ENCODE results near the gene MAPRE3.
"Not testable (repeated sequence)": the region's sequence is repeated elsewhere in the genome, so short reads cannot be mapped to it uniquely, and the experiment has no call there.

Gene MAPRE3

GRCh38 chr2:27071990-27072830 is 101.8 kb downstream of the MAPRE3 start:
- peak; percentile 38 for DNase-seq

DNA sequence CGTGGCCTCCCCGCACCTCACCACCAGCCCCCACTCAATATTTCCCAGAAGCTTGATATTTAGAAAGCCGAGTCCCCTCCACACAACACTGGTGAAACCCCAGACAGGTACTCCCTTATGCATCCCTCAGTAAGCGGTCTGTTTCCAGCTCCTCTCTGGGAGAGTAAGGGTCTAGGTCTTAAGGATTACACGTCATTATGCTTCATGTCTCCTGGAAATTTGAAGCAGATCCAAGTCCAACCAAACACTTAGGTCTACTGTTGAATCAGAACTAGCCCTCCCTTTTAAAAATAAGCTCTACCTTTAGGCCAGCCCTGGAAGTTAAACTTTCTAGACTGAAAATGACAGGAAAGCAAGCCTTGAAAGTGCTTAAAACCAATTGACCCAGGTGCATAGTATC is 102.5 kb downstream of the MAPRE3 start:
- no peak for DNase-seq

DNA sequence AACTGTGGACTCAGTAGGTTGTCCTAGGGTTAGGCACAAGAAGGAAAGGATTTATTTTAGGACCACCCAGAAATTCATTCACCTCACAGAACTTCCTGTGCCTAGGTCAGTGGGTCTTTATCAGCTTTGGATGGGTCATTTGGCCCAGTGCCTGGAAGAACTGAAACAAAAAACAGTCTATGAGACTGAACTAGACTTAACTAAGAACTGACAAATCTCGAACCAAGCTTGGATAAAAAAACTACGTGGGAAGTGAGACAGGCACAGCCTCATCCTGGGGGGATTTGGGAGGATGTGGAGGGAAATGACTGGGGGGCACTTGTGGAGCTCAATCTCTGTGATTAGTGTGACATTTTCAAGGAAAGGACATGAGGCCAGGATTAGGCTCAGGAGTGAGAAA is 103.3 kb downstream of the MAPRE3 start:
- no peak for DNase-seq

GRCh38 chr2:27074738-27075565 is 104.5 kb downstream of the MAPRE3 start:
- DNase-seq, result peak; percentile 47

DNA sequence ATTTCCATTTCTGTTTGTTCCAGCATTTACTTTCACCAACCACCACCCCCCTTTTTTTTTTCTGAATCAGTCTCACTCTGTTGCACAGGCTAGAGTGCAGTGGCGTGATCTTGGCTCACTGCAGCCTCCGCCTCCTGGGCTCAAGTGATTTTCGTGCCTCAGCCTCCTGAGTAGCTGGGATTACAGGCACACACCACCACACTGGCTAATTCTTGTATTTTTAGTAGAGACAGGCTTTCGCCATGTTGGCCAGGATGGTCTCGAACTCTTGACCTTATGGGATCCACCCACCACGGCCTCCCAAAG is 105.1 kb downstream of the MAPRE3 start:
- DNase-seq, result not testable (repeated sequence)

- DNase-seq, result no peak
Observed at GRCh38 chr2:27076323-27076722, 105.9 kb downstream of the MAPRE3 start.
